T-cell (primary cell): ENCODE measurements around the gene CCDC179. TPM values are rescaled to one million over a fixed set of nuclear protein-coding genes. Genes with fewer than 3 reads are reported as not detected.

Source experiments
- ATAC-seq, 4 experiments: fragments of 200-7000 bp in 3 of 4; fragments of 150-1000 bp in 1 of 4; cut with Tn5 transposase; replicated peaks in 1 of 4; 1 replicate in 3 of 4; 2 replicates in 1 of 4; pipeline ENCODE4 v1.10.0; 2021; ENCODE audit warnings: moderate library complexity in 3 of 4, mild to moderate bottlenecking in 2 of 4, moderate number of reproducible peaks in 1 of 4
- CTCF ChIA-PET, 2 donors: fragments of 300-600 bp; sonication (Branson Sonifier 250); formaldehyde crosslinking; loops; one replicate each; lab custom pipeline; 2022; ENCODE audit warnings: antibody characterized with exemption in 2 of 2; lab: Charles Lee
- POLR2A ChIA-PET, 2 donors: fragments of 300-600 bp; sonication (Branson Sonifier 250); formaldehyde crosslinking; loops; one replicate each; lab custom pipeline; 2022; ENCODE audit warnings: antibody characterized with exemption in 2 of 2; lab: Charles Lee
- DNase-seq, 35 experiments: peaks; one replicate each; pipeline versions ENCODE4 v3.0.0 to v3.0.0-alpha.2; 2013 to 2023
- H3K27ac ChIP-seq: one replicate; pipeline ENCODE4 v1.5.1; 2013; ENCODE audit warnings: low read length
- H3K27me3 ChIP-seq, 2 experiments: replicated peaks in 1 of 2; 1 replicate in 1 of 2; 2 replicates in 1 of 2; pipeline versions ENCODE4 v1.6.1 to v1.7.0; 2013; ENCODE audit warnings: low read length in 1 of 2, mixed read lengths in 1 of 2; ENCODE audit not compliant: control insufficient read depth in 2 of 2, insufficient read depth in 2 of 2; ENCODE audit errors: extremely low read depth in 1 of 2
- H3K36me3 ChIP-seq, 2 donors: 1 replicate in 1 of 2; 2 replicates in 1 of 2; pipeline versions ENCODE4 v1.6.1 to v1.7.0; 2013; ENCODE audit warnings: low read length in 1 of 2; ENCODE audit not compliant: control insufficient read depth in 2 of 2, insufficient read depth in 1 of 2; ENCODE audit errors: extremely low read depth in 1 of 2
- H3K4me1 ChIP-seq, 2 experiments: 1 replicate in 1 of 2; 2 replicates in 1 of 2; pipeline versions ENCODE4 v1.6.1 to v1.7.0; 2013; ENCODE audit warnings: low read length in 2 of 2, mixed read lengths in 1 of 2; ENCODE audit not compliant: insufficient read depth in 2 of 2, control insufficient read depth in 1 of 2; ENCODE audit errors: extremely low read depth in 1 of 2
- H3K4me3 ChIP-seq, 2 donors: 1 replicate in 1 of 2; 2 replicates in 1 of 2; pipeline versions ENCODE4 v1.5.1 to v1.7.0; 2013; ENCODE audit warnings: mild to moderate bottlenecking in 2 of 2, low read length in 1 of 2, moderate library complexity in 1 of 2; ENCODE audit not compliant: control insufficient read depth in 1 of 2; ENCODE audit errors: extremely low read depth in 1 of 2
- H3K9me3 ChIP-seq: 2 replicates; pipeline ENCODE4 v1.7.0; 2013
- H3K27ac Mint-ChIP-seq, 2 donors: one replicate each; pipeline ENCODE4 v1.8.0; 2020 to 2021; ENCODE audit warnings: mild to moderate bottlenecking in 2 of 2, mixed read lengths in 2 of 2
- H3K27me3 Mint-ChIP-seq, 2 donors: one replicate each; pipeline ENCODE4 v1.8.0; 2021 to 2022; ENCODE audit warnings: mixed read lengths in 2 of 2
- H3K36me3 Mint-ChIP-seq: one replicate; pipeline ENCODE4 v1.8.0; 2021; ENCODE audit warnings: mixed read lengths
- H3K4me1 Mint-ChIP-seq, 3 donors: one replicate each; pipeline ENCODE4 v1.8.0; 2020 to 2022; ENCODE audit warnings: mixed read lengths in 3 of 3, mild to moderate bottlenecking in 1 of 3
- H3K4me3 Mint-ChIP-seq, 3 donors: one replicate each; pipeline ENCODE4 v1.8.0; 2020 to 2022; ENCODE audit warnings: mild to moderate bottlenecking in 3 of 3, mixed read lengths in 3 of 3, moderate library complexity in 3 of 3
- H3K9me3 Mint-ChIP-seq, 3 donors: one replicate each; pipeline ENCODE4 v1.8.0; 2020 to 2022; ENCODE audit warnings: mixed read lengths in 3 of 3
- WGBS: methylation state at CpG from one replicate; pipeline ENCODE4 v1.1.5; 2013; ENCODE audit warnings: missing lambda C conversion rate; ENCODE audit not compliant: insufficient coverage; 5-methylcytosine and 5-hydroxymethylcytosine counted together
- total RNA-seq, 35 experiments: library from RNA in 6 of 35; stranded (reverse) in 6 of 35; fragments of 120-200 nt in 1 of 35; gene quantifications; one replicate each; pipeline versions ENCODE4 v1.2.1 to v1.2.4 and lab custom pipeline; 2013 to 2026

Gene CCDC179
- total RNA-seq, 5 donors from 2014 or later (not counting 1 experiment from before 2014, with no cell fraction given), result not detected

DNA sequence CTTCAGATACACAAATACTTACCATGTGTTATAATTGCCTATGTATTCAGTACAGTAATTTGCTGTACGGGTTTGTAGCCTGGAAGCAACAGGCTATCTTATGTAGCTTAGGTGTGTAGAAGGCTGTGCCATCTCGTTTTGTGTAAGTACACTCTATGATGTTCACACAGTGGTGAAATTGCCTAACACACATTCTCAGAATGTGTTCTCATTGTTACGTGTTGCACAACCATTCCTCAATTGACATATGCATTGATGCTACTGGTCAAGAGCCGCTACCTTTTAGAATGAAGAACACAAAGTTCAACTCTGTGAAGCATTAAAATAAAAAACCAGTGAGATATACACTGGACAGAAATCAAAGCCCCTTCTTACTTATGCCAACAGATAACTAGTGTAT, 57.4 kb downstream of the CCDC179 start:
- Mint-ChIP-seq H3K36me3 (no peaks in the 10 kb centered on the region), H3K4me1 (no peaks in the 10 kb centered on the region), H3K9me3 (no peaks in the 10 kb centered on the region), H3K27me3 (peaks cover 7% of the 10 kb centered on the region in 2 donors), H3K27ac (no peak overlapping the region), H3K4me3 (no peak overlapping the region)
- CTCF ChIA-PET, result no interaction called here
- Histone ChIP-seq H3K27me3 (no peaks in the 10 kb centered on the region), H3K9me3 (no peaks in the 10 kb centered on the region), H3K4me1 (no peaks in the 10 kb centered on the region), H3K27ac (no peak overlapping the region), H3K4me3 (no peak overlapping the region), H3K36me3 (no peaks in the 10 kb centered on the region)
- ATAC-seq (no peak), DNase-seq (no peak)
- POLR2A ChIA-PET, result no interaction called here
- 100% methylated on average over 1 of the region's 4 CpGs for WGBS

DNA sequence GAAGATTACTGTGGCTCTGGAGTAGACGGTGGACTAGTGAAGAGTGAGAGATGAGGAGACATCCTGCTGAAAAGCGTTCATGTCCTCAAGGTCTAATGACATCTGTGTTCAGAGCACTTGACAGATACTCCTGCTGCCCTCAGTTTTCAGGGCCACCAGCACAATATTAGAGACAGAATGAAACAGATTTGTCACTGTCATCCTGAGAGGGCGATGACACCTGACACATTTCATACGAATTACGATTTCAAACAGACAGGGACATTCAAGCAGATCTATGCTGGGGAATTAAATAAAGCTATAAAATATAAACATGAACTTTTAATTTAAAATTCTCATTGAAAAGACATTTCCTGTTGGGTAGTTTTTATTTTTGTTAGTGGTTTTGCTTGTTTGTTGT, 59.8 kb downstream of the CCDC179 start:
- peaks cover 4 to 7% of the 10 kb centered on the region in 2 donors for H3K27me3 Mint-ChIP-seq
- 84% methylated on average over 2 of the region's 5 CpGs for WGBS
- H3K4me3 Mint-ChIP-seq, result no peak overlapping the region
- Histone ChIP-seq H3K9me3 (no peaks in the 10 kb centered on the region), H3K4me1 (no peaks in the 10 kb centered on the region), H3K27ac (no peak overlapping the region), H3K27me3 (no peaks in the 10 kb centered on the region), H3K36me3 (no peaks in the 10 kb centered on the region), H3K4me3 (no peak overlapping the region)
- DNase-seq (no peak), ATAC-seq (no peak)
- H3K4me1 Mint-ChIP-seq, result no peaks in the 10 kb centered on the region
- no peak overlapping the region for H3K27ac Mint-ChIP-seq
- ChIA-PET CTCF (interaction anchor here in 1 of 2 donors (1.5 kb wide), 1 partner anchor 29 kb away, joined by 3 read pairs; the partner anchor contains the start of gene SVIP), POLR2A (no interaction called here)
- no peaks in the 10 kb centered on the region for H3K9me3 Mint-ChIP-seq
- no peaks in the 10 kb centered on the region for H3K36me3 Mint-ChIP-seq

DNA sequence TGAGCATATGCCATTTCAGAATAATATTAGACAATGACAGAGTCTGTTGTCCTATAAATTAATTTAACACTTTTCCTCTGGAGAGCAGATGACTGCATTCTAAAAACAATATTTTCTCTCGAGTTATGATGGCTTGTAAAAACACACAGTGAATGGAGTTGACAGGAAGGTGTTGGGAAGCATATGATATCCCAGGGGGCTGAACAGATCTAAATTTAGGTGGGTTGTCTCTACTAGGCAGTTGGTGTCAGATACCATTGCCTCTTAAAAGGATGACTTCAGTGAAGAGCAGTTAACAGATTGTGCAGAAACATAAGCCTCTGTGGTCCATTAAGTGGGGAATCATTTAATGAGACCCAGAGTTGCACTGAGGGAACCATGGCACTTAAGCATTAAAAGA, 61.4 kb downstream of the CCDC179 start:
- H3K4me3 Mint-ChIP-seq, result no peak overlapping the region
- no peaks in the 10 kb centered on the region for H3K9me3 ChIP-seq
- H3K27ac Mint-ChIP-seq, result no peak overlapping the region
- H3K27ac ChIP-seq, result no peak overlapping the region
- H3K36me3 Mint-ChIP-seq, result no peaks in the 10 kb centered on the region
- H3K27me3 Mint-ChIP-seq, result peaks cover 4 to 7% of the 10 kb centered on the region in 2 donors
- no peaks in the 10 kb centered on the region for H3K36me3 ChIP-seq
- no peaks in the 10 kb centered on the region for H3K4me1 ChIP-seq
- no peaks in the 10 kb centered on the region for H3K27me3 ChIP-seq
- WGBS, result no CpG with 5 or more reads among the region's 1 CpG
- ChIA-PET CTCF (interaction anchor here (0.6 to 2.6 kb wide), 2 partner anchors 12 to 15 kb away, joined by 3 to 6 read pairs; no protein-coding TSS in a partner anchor), POLR2A (no interaction called here)
- no peaks in the 10 kb centered on the region for H3K4me1 Mint-ChIP-seq
- no peaks in the 10 kb centered on the region for H3K9me3 Mint-ChIP-seq
- DNase-seq, result no peak
- ATAC-seq, result no peak
- H3K4me3 ChIP-seq, result no peak overlapping the region

DNA sequence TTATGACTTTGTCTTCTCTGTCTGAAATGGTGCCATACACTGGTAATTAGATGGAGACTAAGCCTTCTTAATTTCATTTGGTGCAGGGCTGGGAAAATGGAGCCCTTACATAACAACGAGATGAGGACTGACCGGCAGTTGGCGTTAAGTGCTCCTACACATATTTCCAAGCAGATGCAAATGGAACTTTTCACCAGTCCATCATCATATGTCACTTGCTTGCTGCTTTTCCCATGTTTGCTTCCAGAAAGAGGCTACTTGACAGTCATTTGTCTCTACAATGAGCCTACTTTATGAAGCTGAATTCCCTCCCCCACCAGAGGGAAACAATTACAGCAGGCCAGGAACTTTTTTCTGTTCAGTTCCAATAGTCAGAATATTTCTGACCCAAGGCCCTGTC, 63.2 kb downstream of the CCDC179 start:
- no peaks in the 10 kb centered on the region for H3K9me3 Mint-ChIP-seq
- H3K4me1 ChIP-seq, result no peaks in the 10 kb centered on the region
- no peaks in the 10 kb centered on the region for H3K36me3 Mint-ChIP-seq
- peaks cover 4 to 7% of the 10 kb centered on the region in 2 donors for H3K27me3 Mint-ChIP-seq
- no peaks in the 10 kb centered on the region for H3K4me1 Mint-ChIP-seq
- no peak for DNase-seq
- CTCF ChIA-PET, result interaction anchor here (2.2 to 2.6 kb wide), 2 partner anchors 10 to 11 kb away, joined by 6 to 8 read pairs; no protein-coding TSS in a partner anchor
- no CpG with 5 or more reads among the region's 3 CpGs for WGBS
- H3K9me3 ChIP-seq, result no peaks in the 10 kb centered on the region
- ATAC-seq, result no peak
- no peak overlapping the region for H3K27ac ChIP-seq
- no peak overlapping the region for H3K27ac Mint-ChIP-seq
- H3K27me3 ChIP-seq, result no peaks in the 10 kb centered on the region
- POLR2A ChIA-PET, result no interaction called here
- no peak overlapping the region for H3K4me3 Mint-ChIP-seq
- H3K36me3 ChIP-seq, result no peaks in the 10 kb centered on the region
- no peak overlapping the region for H3K4me3 ChIP-seq

Other genes with a start within 250 kb of the CCDC179 start
- gene FANCF, start 234.7 kb downstream of the CCDC179 start, total RNA-seq, result 10 to 100 TPM in 4 of 5 donors, 1 to 10 TPM in 1; 8.5 to 23.5 (median 22.2) TPM
- 1 to 10 TPM; 2.1 to 4.2 (median 2.6) TPM for gene GAS2, start 193.9 kb downstream of the CCDC179 start, total RNA-seq
- gene SVIP, start 30.7 kb downstream of the CCDC179 start, total RNA-seq, result 10 to 100 TPM; 40.9 to 53.4 (median 48.4) TPM